Measurements from ENCODE around the gene TCEANC.
A peak's percentile ranks its signal among the peaks of the same experiment; 100 is the strongest.

The TCEANC gene

GRCh38 chrX:13700380-13700779, 47.4 kb downstream of the TCEANC start:
- no peaks in the 10 kb centered on the region for H3K4me1 ChIP-seq (ENCODE audit: control insufficient read depth in 1 of 2, insufficient read depth in 2 of 2, low read length in 2 of 2)
- H2BK12ac ChIP-seq (ENCODE audit: low read length) = no peak overlapping the region
- no peak overlapping the region for H3K4me3 ChIP-seq (ENCODE audit: low read depth, low read length)
- H3K27ac ChIP-seq (ENCODE audit: low read depth, low read length) = no peak overlapping the region
- H4K12ac ChIP-seq (ENCODE audit: low read depth, low read length) = no peak overlapping the region
- H2BK5ac ChIP-seq (ENCODE audit: low read depth, low read length, poor library complexity) = no peak overlapping the region
- no peak overlapping the region for H3K4ac ChIP-seq (ENCODE audit: low read depth, low read length)
- H3K9ac ChIP-seq (ENCODE audit: low read length) = no peak overlapping the region
- H3K36me3 ChIP-seq (ENCODE audit: control insufficient read depth in 1 of 2, insufficient read depth in 2 of 2, low read length in 2 of 2) = peaks cover 0 to 6% of the 10 kb centered on the region in 2 experiments
- DNase-seq = no peak
- H4K91ac ChIP-seq (ENCODE audit: low read depth, low read length) = no peak overlapping the region
- no peak overlapping the region for H3K14ac ChIP-seq (ENCODE audit: low read length)
- H2AFZ ChIP-seq (ENCODE audit: insufficient read depth, low read length, poor library complexity) = no peak overlapping the region
- peaks cover 5% of the 10 kb centered on the region for H3K79me2 ChIP-seq (ENCODE audit: control insufficient read depth, insufficient read depth, low read length, poor library complexity)
- H3K27me3 ChIP-seq (ENCODE audit: insufficient read depth, low read length) = no peaks in the 10 kb centered on the region
- H4K8ac ChIP-seq (ENCODE audit: low read depth, low read length) = no peak overlapping the region
- H2AK5ac ChIP-seq (ENCODE audit: low read length) = no peak overlapping the region
- H3K4me2 ChIP-seq (ENCODE audit: low read length) = no peak overlapping the region
- no peak overlapping the region for H2BK120ac ChIP-seq (ENCODE audit: insufficient read depth, low read length, poor library complexity)
- WGBS (ENCODE audit: extremely low coverage, insufficient coverage, insufficient read length) = no CpG with 5 or more reads among the region's 4 CpGs
- H3K18ac ChIP-seq (ENCODE audit: low read length) = no peak overlapping the region
- H3K79me1 ChIP-seq (ENCODE audit: low read length) = no peaks in the 10 kb centered on the region
- no peaks in the 10 kb centered on the region for H3K9me3 ChIP-seq (ENCODE audit: insufficient read depth, low read depth, low read length)
- no peak overlapping the region for H3K23ac ChIP-seq (ENCODE audit: low read length)

DNA sequence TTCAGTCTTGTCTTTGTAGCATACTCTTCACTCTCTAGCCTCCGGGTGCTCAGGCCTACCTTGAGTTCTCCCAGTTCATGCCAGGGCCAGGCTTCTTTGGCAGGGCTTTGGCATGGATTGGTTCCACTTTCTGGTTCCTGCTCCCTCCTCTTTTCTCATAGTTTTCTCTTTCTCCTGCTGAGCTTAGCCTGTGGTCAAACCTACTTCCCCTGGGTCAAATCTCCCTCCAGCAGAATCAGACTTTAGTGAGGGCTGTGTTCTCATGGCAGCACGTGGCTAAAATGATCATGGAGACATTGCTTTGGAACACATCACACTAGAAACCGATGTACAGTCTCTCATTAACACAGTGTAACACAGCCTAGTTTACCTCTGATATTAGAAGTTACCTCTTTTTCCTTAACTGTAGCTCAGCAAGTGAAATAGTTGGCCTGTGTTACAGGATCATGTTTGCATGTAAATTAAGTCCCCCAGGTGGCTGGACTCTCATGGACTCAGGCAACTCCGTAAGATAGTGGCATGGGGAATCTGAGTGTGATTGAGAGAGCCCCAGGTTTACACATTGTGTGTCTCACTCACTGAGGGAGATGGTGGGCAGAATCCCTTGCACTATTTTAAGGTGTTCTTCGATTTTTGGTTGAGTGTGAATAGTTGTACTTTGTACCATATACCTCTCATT, 49.3 kb downstream of the TCEANC start:
- Histone ChIP-seq H3K4me2 (ENCODE audit: low read length) (no peak overlapping the region), H4K8ac (ENCODE audit: low read depth, low read length) (no peak overlapping the region), H3K23ac (ENCODE audit: low read length) (no peak overlapping the region), H3K27me3 (ENCODE audit: insufficient read depth, low read length) (no peaks in the 10 kb centered on the region), H3K36me3 (ENCODE audit: control insufficient read depth in 1 of 2, insufficient read depth in 2 of 2, low read length in 2 of 2) (peaks cover 5 to 9% of the 10 kb centered on the region in 2 experiments), H2BK120ac (ENCODE audit: insufficient read depth, low read length, poor library complexity) (no peak overlapping the region), H2AK5ac (ENCODE audit: low read length) (no peak overlapping the region), H4K12ac (ENCODE audit: low read depth, low read length) (no peak overlapping the region), H4K91ac (ENCODE audit: low read depth, low read length) (no peak overlapping the region), H3K9me3 (ENCODE audit: insufficient read depth, low read depth, low read length) (no peaks in the 10 kb centered on the region), H3K4me1 (ENCODE audit: control insufficient read depth in 1 of 2, insufficient read depth in 2 of 2, low read length in 2 of 2) (no peaks in the 10 kb centered on the region), H3K4me3 (ENCODE audit: low read depth, low read length) (no peak overlapping the region), H3K79me2 (ENCODE audit: control insufficient read depth, insufficient read depth, low read length, poor library complexity) (peaks cover 3% of the 10 kb centered on the region), H3K79me1 (ENCODE audit: low read length) (no peaks in the 10 kb centered on the region), H2BK12ac (ENCODE audit: low read length) (no peak overlapping the region), H3K18ac (ENCODE audit: low read length) (peak overlapping the region; percentile 10), H3K9ac (ENCODE audit: low read length) (no peak overlapping the region), H3K14ac (ENCODE audit: low read length) (no peak overlapping the region), H3K4ac (ENCODE audit: low read depth, low read length) (peak overlapping the region; percentile 83), H2AFZ (ENCODE audit: insufficient read depth, low read length, poor library complexity) (no peak overlapping the region), H3K27ac (ENCODE audit: low read depth, low read length) (no peak overlapping the region), H2BK5ac (ENCODE audit: low read depth, low read length, poor library complexity) (no peak overlapping the region)
- no CpG with 5 or more reads among the region's 5 CpGs for WGBS (ENCODE audit: extremely low coverage, insufficient coverage, insufficient read length)
- no peak for DNase-seq

DNA sequence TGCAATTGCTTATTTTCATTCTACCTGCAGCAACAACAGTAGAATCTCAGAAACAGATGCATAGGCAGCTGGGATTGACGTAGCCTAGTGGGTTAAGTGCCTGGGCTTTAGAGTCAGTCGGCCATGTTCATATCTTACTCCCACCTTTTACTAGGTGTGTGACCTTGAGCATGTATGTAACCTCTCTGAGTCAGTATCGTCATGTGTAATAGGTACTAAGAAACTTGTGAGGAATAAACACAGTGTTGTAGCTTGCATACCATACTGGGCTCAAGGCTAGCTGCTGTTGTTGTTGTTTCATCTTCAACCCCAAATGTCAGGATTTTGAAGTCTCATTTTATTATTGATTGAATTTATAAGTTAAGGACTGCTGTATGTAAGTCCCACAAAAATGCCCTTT, 50.2 kb downstream of the TCEANC start:
- Histone ChIP-seq H3K27me3 (ENCODE audit: insufficient read depth, low read length) (no peaks in the 10 kb centered on the region), H3K4me2 (ENCODE audit: low read length) (no peak overlapping the region), H2BK5ac (ENCODE audit: low read depth, low read length, poor library complexity) (no peak overlapping the region), H3K79me2 (ENCODE audit: control insufficient read depth, insufficient read depth, low read length, poor library complexity) (peaks cover 3% of the 10 kb centered on the region), H3K79me1 (ENCODE audit: low read length) (no peaks in the 10 kb centered on the region), H3K4me3 (ENCODE audit: low read depth, low read length) (no peak overlapping the region), H3K4ac (ENCODE audit: low read depth, low read length) (no peak overlapping the region), H2BK120ac (ENCODE audit: insufficient read depth, low read length, poor library complexity) (no peak overlapping the region), H3K18ac (ENCODE audit: low read length) (no peak overlapping the region), H3K27ac (ENCODE audit: low read depth, low read length) (no peak overlapping the region), H2BK12ac (ENCODE audit: low read length) (no peak overlapping the region), H3K36me3 (ENCODE audit: control insufficient read depth in 1 of 2, insufficient read depth in 2 of 2, low read length in 2 of 2) (peaks cover 5 to 9% of the 10 kb centered on the region in 2 experiments), H3K9ac (ENCODE audit: low read length) (no peak overlapping the region), H2AFZ (ENCODE audit: insufficient read depth, low read length, poor library complexity) (no peak overlapping the region), H3K4me1 (ENCODE audit: control insufficient read depth in 1 of 2, insufficient read depth in 2 of 2, low read length in 2 of 2) (no peaks in the 10 kb centered on the region), H4K8ac (ENCODE audit: low read depth, low read length) (no peak overlapping the region), H2AK5ac (ENCODE audit: low read length) (no peak overlapping the region), H3K23ac (ENCODE audit: low read length) (no peak overlapping the region), H3K9me3 (ENCODE audit: insufficient read depth, low read depth, low read length) (no peaks in the 10 kb centered on the region), H4K12ac (ENCODE audit: low read depth, low read length) (no peak overlapping the region), H4K91ac (ENCODE audit: low read depth, low read length) (no peak overlapping the region), H3K14ac (ENCODE audit: low read length) (no peak overlapping the region)
- no peak for DNase-seq
- no CpG with 5 or more reads among the region's 3 CpGs for WGBS (ENCODE audit: extremely low coverage, insufficient coverage, insufficient read length)

DNA sequence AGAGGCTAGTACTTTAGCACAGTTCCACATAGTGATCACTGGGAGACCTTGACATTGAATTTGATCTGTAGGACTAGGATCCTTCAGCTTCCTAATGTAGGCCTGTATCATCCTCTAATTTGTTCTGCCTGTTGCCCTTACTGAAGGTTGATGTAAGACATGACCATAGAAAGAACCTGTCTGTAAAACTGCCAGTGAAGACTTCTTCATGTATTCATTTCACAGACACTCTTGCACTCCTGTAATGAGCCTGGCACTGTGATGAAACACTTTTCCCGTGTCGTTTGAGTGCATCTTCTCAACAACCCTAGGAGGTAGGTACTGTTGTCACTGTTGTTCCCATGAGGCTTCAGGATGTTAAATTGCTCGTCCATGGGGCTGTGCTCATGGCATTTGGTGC, 50.6 kb downstream of the TCEANC start:
- Histone ChIP-seq H3K79me2 (ENCODE audit: control insufficient read depth, insufficient read depth, low read length, poor library complexity) (peaks cover 3% of the 10 kb centered on the region), H3K9ac (ENCODE audit: low read length) (no peak overlapping the region), H3K18ac (ENCODE audit: low read length) (no peak overlapping the region), H3K27ac (ENCODE audit: low read depth, low read length) (no peak overlapping the region), H3K23ac (ENCODE audit: low read length) (no peak overlapping the region), H3K4me2 (ENCODE audit: low read length) (no peak overlapping the region), H4K12ac (ENCODE audit: low read depth, low read length) (no peak overlapping the region), H2AFZ (ENCODE audit: insufficient read depth, low read length, poor library complexity) (no peak overlapping the region), H4K8ac (ENCODE audit: low read depth, low read length) (no peak overlapping the region), H3K4ac (ENCODE audit: low read depth, low read length) (peak overlapping the region; percentile 22), H3K27me3 (ENCODE audit: insufficient read depth, low read length) (no peaks in the 10 kb centered on the region), H2BK12ac (ENCODE audit: low read length) (no peak overlapping the region), H3K36me3 (ENCODE audit: control insufficient read depth in 1 of 2, insufficient read depth in 2 of 2, low read length in 2 of 2) (peaks cover 5 to 9% of the 10 kb centered on the region in 2 experiments), H3K9me3 (ENCODE audit: insufficient read depth, low read depth, low read length) (no peaks in the 10 kb centered on the region), H3K4me1 (ENCODE audit: control insufficient read depth in 1 of 2, insufficient read depth in 2 of 2, low read length in 2 of 2) (no peaks in the 10 kb centered on the region), H2BK5ac (ENCODE audit: low read depth, low read length, poor library complexity) (no peak overlapping the region), H3K79me1 (ENCODE audit: low read length) (no peaks in the 10 kb centered on the region), H3K4me3 (ENCODE audit: low read depth, low read length) (no peak overlapping the region), H4K91ac (ENCODE audit: low read depth, low read length) (no peak overlapping the region), H2BK120ac (ENCODE audit: insufficient read depth, low read length, poor library complexity) (no peak overlapping the region), H2AK5ac (ENCODE audit: low read length) (no peak overlapping the region), H3K14ac (ENCODE audit: low read length) (no peak overlapping the region)
- WGBS (ENCODE audit: extremely low coverage, insufficient coverage, insufficient read length) = no CpG with 5 or more reads among the region's 3 CpGs
- DNase-seq = no peak

All from trophoblast cell (in vitro differentiated cells and primary cell).